SW 1271 (cell line): Measurements from ENCODE around the gene PRLH.
"Not testable (repeated sequence)": the region's sequence is repeated elsewhere in the genome, so short reads cannot be mapped to it uniquely, and the experiment has no call there.

Experiments used
- DNase-seq, 2 experiments: peaks; one replicate each; lab custom pipeline; 2025; lab: John Stamatoyannopoulos, UW

The PRLH gene

DNA sequence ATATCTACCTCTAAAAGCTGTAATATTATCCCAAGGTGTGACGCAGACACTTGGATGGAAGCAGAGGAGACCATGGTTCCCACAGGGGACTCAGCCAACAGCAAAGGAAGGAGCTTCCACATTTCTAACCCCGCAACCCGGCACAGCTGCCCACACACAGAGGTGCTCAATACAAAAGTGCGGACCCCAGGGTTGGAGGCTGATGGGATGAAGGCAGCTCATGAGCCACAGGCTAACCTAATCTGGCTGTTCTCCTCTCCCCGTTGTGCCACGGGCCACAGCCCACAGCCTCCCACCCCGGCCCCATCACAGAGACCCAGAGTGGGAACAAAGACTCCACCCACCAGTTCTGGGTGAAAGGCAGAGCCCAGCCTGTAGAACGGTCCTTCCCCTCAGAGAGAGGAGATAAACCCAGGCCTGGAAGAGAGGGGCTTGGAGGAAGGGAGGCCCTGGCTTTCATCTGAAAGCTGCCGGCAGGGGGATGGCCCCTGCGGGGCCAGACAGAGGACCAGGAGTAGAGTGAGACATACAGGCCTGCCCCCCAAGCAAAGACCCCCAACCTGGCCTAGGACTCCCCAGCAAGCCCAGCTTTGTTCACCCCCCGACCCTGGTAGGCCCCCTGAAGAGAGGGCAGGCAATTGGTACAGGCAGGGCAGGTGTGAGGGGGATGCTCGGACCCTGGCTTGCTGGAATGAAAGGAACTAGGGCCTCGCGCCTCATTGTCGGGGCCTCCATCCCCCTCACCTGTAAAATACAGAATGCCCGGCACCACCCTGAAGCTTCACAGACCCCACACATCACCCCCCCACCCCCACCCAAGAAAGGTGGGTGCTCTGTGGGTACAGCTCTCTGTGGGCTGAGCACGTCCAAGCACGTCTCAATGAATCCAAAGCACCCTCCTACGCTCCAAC, 17.3 kb downstream of the PRLH start:
- no peak for DNase-seq

DNA sequence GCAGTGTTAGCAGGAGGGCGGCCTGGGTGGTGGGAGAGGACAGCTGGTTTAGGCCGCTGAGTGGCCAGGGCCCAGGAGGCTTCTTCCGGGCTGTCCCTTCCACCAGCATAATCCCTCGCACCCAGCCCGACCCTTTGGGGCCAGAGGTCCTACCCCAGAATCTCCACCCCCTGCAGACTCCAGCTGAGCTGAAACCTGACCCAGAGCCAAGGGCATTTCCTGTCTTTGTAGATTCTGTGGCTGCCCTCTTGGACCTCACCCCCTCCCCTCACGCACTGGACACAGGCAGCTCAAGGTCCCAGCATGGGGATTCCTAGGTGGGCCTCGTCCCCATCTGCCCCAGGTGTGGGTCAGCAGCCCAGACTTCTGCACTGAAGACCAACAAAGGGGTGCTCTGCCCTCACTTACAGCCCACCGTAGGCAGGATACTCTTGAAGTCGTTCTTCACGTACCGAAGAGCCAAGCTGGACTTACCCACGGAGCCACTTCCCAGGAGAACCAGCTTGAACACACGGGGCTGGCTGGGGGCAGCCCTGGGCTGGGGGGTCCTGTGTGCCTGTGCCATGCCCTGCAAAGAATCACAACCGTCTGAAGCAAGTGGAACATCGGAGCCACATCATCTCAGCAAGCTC, 19.3 kb downstream of the PRLH start:
- DNase-seq: no peak

DNA sequence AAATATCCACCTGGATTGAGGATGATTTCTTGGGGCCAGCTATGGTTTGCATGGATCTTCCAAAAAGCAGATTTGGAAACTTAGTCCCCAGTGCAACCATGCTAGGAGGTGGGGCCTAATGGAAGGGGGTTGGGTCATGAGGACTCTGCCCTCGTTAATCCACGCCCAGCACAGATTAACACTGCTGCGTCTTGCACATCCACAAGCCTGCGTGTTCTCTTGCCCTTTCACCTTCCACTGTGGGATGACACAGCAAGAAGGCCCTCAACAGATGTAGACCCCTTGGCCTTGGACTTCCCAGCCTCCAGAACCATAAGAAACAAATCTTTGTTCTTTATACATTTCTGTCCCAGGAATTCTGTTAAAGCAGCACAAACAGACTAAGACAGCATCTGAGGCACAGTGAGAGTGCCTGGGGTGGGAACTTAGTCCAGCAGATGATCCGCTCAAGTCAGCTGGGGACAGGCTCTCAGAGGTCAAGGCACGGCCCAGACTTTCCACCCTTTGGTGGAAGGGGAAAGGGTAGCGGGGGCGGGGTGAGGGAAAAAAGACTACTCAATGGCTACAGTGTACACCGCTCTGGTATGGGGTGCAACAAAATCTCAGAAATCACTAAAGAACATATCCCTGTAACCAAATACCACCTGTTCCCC, 21.8 kb downstream of the PRLH start:
- DNase-seq: no peak

DNA sequence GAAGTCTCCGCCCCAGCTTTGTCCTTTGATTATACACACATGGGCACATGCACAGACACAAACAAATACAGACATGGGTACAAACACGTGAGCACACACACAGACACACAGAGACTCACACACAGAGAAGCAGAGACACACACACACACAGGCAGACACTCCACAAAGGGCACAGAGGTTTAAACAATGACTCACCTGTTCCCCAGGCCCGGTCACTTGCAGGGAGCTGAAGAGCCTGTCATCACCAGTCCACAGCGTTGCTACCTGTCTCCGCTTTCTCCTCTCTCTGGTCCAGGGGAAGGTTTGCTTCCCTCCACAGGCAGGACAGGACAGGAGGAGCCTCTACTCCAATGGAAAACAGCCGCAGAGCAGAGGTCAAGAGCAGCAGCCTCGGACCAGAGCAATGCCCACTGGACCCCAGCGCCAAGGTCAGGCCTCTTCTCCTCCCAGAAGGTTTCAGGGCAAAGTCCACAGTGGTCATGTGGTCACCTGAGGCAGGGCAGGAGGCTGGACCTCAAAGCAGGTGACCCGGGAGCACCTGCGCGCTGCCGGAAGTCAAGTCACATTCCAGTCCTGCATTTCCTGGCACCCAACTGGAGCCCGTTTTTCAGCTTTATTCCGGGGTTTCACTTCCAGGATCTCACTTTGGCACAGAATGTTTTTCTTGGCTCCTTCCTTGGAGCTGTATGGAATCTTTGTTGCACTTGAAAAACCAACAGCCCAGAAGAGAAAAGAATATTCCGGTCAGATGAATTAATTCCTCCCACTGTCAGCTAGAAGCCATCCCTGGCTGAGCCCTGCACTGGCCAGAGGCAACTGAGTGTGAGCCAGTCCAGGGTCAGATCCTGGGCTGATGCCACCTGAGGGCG, 24.1 kb downstream of the PRLH start, which contains the start of gene RAB17:
TSS of gene RAB17 (minus strand) at position 463 of the 869 bp plus-strand sequence. CDS start 4,580 bp downstream, outside the sequence.
- no peak for DNase-seq

DNA sequence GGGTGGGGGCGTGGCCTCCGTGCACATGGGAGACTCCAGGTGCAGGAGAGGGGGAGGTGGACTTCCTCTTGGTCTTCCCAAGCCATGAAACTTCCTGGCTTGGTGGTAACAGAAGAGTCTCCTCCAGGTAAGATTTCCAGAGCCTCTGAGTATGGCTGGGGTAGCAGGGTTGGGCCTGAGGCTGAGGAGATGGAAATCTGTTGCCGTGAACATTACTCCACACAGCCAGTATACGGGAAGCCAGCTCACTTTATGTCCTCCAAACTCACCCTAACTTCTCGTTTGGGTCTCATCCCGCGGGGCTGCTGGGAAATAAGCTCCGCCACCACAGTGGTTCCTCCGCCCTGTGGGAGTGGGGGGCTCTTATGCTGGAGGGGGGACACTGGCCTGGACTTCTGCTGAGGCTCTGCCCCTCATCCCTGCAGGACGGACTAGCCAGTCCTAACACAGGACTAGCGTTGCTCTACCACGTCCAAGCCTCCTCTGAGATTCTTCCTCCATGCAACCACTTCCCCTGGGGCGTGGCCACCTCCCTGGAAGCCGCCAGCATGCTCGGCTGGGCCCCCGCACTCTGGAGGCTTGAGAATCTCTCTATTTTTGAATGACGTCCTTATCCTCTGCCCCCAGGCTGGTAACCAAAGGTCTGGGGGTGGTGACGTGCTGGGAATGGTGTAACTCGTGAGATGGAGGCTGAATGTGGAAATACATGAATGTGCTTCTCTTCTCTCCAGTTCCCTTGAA, 24.9 kb downstream of the PRLH start:
- no peak for DNase-seq

DNA sequence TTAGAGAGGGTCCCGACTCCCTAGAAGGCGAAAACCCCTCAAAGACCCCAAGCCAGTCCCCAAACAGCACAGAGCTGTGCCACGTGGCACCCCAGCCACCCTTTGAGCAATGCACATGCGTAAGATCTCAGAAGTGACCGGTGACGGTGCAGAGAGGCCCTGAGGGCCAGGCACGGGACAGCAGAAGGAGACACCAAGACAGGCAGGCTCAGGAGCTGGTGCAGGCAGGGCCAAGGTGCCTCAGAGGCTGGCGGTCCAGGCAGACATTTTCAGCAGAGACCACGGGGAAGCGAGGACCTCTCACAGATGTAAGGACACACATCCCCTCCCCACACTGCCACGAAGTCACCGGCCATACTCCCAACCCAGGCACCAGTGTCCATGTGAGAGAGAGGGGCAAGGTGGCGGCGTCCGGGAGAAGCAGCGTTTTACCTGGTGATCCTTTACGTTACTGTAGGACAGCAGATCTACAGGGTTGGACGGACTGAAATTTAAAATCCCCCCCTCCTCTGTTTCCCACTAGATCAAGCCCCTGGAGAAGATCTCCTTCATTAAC, 26.1 kb downstream of the PRLH start:
- DNase-seq: no peak

DNA sequence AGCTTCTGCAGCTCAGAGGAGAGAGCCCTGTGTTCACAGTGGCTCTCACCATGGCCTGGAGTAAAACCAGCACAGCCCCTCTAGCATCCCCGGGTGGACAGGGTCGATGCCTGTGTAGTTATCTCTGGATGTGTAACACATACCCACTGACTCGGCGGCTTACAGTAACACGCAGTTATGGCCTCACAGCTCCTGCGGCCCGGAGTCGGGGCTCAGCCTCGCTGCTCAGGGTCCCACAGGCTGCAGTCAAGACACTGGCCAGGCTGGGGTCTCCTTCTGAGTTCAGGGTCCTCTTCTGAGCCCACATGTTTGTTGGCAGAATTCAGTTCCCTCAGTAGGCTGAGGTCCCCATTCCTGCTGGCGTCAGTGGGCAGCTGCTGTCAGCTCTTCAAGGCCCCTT, 26.7 kb downstream of the PRLH start:
- DNase-seq: no peak

DNA sequence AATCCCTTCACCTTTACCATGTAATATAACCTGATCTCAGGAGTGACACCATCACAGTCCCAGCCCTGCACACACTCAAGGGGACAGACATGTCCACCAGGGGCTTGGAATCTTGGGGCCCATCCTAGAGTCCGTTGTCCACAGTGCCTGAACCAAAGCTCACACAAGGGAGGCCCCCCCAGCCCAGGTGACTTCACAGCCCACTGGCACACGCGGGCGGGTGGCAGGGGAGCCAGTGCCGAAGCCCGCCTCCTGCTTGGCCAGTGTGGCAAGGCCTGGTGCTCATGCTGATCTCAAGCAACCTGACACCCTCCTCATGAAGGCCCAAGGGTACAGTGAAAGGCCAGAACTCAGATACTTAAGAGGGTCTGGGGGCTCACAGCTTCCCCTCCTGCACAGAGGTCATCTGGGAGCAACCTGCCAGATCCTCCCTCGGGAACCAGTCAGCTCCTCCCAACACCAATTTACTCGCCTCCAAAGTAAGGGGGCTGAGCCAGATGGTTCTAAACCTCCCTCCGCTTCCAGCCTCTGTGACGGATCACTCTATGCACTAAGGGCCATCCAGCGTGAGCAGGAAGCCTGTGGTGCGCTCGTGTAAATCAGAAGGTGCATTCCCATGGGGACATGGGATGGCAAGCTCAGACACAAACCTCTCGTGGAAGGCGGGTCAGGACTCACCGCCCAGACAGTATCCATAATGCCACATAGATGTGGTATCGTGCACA, 27.4 kb downstream of the PRLH start:
- no peak for DNase-seq

DNA sequence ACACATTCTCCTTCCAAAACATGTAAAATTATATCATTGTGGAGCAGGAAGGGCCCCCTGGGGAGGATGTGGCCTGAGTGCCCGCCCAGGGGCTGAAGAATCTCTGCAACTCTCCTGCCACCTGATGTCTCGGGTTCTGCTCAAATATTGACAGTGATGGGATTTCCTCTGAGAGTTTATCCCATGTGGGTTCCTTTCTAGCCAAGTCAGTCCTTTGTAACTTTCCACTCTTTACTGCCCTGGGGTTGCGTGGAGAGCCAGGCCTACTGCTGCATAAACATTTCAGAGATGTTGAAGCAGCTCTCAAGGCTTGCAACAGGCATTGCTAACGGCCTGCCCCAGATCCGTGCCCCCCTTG, 28.1 kb downstream of the PRLH start:
- DNase-seq: no peak

DNA sequence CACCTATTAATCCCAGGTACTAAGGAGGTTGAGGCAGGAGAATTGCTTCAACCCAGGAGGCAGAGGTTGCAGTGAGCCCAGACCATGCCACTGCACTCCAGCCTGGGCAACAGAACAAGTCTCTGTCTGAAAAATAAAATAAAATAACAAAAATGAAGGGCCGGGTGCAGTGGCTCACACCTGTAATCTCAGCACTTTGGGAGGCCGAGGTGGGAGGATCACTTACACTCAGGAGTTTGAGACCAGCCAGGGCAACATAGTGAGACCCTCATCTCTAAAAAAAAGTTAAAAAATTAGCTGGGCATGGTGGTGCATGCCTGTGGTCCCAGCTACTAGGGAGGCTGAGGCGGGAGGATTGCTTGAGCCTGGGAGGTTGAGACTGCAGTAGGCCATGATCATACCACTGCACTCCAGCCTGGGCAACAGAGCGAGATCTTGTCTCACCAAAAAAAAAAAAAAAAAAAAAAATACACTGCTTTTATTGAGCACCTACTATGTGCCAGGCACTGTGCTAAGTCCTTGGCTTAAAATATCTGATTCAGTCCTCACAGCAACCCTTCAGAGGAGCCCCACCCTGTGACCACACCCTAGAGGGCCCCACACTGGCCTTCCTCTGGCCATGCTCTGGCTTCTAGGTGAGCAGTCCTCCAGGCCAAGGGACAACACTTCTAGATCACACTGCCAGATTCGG, 29.6 kb downstream of the PRLH start:
- not testable (repeated sequence) for DNase-seq

DNA sequence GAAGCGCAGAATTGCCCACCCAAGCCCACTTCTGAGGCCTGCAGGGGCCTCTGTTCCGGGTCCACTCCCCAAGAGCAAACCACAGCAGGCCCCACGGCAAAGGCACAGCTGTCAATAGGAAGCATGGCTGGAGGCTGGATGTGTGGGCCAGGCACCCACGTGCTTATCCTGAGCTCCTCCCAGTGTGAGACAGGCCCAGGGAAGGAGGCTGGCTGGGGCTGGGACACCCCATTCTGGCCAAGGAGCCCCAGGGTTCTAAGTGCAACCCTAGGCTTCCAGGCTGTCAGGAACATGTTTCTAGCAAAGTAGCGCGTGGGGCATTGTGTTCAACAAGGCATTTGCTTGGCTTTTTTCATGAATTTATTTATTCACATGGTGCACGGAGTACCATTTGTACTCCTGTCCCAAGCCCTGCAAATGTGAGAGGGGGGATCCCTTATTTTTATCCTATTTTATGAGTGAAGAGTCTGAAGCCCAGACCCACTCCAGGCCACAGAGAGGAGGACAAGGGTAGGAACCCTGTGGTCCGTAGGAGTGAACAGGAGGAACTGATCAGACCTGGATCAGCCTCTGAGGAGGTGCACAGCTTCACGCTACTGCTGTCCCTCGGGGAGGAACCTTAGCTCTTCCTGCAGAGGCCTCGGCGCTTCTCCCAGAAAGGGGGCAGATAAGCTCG, 30.3 kb downstream of the PRLH start:
- no peak for DNase-seq

DNA sequence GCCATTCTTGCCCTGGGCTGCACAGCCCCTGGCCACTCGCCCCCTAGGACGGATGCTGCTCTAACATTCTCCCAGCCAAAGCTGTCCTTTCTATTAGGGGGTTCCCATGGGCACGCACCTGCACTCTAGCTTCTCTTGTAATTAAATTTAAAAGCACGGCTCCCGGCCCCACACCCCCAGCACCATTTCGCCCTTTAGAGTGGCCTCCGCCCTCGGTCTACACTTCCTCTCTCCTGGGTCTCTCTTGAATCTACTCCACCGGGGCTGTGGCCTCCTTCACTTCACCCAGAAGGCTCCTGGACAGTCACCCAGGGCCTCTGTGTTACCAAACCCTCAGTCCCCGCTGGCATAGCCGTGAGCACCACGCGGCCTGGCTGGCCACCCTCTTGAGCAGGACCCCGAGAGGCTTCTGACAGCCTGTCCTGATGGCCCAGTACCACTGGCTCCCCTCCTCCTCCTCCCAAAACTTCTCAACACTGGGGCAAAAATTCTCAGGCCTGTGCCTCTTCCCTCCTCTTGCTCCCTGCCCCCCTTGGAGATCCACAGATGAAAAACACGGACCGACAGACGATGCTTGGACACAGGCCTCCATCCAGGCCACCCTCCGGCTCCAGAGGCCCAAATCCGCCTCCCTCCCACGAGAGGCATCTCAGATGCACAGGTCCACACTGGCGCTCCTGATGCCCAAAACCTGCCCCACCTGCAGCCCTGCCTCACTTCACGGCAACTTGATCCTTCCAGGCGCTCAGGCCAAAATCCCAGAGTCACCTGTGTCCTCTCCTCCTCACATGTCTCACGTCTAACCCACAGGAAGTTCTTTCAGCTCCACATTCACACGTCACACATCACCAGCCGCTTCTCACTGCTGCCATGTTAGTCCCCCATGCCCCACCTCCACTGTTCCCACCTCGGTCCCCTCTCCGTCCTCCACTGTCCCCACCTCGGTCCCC, 31.1 kb downstream of the PRLH start:
- no peak for DNase-seq

DNA sequence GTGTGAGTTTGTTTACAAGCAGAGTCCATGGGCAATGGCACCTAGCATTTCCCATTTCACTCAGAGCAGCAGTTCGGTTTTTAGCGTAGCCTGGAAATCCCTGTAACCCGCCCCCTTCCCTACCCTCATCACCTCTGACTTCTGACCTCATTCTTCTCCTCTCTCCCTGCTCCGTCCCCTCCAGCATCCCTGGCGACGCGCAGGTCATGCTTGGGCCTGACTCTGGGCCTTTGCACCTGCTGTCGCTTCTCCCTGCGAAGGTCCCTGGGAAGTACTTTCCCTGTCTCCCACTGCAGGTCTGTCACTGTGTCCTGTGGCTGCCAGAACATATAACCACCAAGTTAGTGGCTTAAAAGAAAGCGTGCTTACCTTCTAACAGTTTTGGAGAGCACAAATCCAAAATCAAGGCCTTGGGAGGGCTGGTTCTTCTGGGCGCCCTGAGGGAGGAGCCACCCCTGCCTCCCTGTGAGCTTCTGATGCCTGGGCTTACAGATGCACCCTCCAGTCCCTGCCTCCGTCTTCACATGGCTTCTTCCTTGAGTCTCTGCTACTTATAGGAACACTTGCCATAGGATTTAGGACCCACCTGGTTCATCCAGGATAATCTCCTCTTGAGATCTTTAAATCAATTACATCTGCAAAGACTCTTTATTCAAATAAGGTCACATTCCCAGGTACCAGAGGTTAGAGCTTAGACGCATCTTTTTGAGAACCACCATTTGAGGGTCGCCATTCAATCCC, 32.3 kb downstream of the PRLH start:
- DNase-seq: no peak

DNA sequence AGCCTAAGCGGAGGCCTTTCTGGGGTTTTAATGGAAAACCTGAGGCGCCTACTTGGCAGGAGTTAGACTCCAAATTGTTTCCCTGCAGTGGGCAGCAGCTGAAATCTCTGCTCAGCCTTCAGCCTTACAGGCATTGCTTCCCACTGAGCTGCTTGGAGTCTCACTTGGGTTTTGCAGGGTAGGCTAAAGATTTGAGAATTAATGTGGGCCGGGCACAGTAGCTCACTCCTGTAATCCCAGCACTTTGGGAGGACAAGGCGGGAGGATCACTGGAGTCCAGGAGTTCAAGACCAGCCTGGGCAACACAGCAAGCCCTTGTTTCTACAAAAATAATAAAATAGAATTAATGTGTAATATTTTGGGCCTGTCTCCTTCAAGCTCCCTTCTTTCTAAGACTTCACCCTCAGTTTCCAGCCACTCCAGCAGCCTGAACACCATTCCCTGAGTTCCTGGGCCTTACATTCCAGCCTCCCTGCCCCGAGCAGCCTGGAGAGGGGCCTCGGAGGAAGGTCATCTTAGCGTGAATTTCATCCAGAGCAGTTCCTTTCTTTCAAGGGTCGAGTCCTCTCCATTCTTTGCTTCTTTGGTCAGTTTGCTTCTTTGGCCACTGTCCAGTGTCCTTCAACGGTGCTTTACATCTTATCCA, 33.2 kb downstream of the PRLH start:
- no peak for DNase-seq

DNA sequence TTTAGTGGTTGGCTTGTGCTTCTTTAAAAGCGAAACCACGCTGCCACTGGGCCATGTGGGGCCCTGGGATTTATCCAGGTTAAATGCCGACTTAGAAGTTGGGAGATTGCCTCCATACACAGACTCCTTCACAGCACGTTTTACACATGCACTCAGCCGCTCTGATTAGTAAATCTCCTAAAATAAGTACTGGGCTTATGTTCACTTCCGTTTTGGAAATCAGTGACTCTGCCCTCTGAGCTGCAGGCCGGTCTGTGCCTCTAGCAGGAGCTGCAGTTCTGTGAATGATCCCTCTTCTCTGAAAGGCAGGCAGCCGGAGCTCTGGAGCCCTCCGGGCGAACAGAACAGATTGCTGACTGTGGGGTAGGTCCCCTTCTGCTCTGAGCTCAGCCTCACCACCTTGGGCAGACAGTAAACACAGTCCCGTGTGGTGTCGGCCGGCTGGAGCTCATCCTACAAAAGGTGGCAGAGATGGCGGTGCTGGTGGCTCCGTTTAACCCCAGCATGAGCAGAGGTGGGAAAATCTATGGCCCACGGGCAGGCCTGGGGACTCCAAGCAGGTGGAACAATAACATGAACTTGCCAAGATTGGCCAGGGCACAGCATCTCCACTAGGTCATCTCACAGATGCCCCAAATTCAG, 34.0 kb downstream of the PRLH start:
- DNase-seq: no peak

DNA sequence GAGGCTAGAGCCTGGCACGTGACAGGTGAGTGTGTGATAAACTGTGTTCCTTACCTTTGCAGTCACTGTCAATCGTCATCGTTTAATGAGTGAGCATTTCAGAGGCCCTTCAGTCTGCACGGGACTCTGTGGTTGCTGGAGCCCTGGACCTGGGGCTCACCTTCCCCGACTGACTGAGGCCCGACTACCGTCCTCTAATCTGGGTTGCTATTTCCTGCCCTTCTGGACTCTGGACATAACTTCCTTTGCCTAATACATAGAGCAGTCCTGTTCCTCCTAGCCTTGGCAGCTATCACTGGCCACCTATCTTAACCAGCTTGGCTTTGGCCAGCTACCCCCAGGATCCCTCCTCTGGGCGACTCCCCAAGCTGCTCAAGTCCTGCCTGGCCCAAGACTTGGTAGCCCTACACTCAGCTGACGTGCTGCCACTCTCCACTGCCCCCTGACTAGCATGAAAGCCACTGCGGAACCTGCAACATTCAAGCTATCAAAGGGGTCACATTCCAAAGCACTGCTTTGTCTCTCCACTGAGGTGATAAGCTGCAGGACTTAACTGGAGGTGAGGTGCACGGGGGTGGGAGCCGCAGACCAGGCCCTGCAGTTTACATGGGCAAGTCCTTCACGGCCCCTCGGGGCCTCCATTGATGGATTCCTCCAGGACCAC, 35.2 kb downstream of the PRLH start:
- DNase-seq: no peak
